IPS-18c (cell line): ENCODE measurements around the gene SNX27.
A peak's percentile ranks its signal among the peaks of the same experiment; 100 is the strongest.

Experiments used
- H3K4me3 ChIP-seq: 2 replicates; pipeline ENCODE4 v1.7.0; 2013; ENCODE audit warnings: low read depth, mild to moderate bottlenecking, low read length, moderate library complexity; ENCODE audit not compliant: insufficient read depth
- H3K9me3 ChIP-seq: one replicate; pipeline ENCODE4 v1.6.1; 2013; ENCODE audit warnings: mild to moderate bottlenecking, low read length, moderate library complexity; ENCODE audit not compliant: control insufficient read depth, insufficient read depth

Gene SNX27

GRCh38 chr1:151710187-151710840, 98.5 kb downstream of the SNX27 start:
- Histone ChIP-seq H3K9me3 (no peaks in the 10 kb centered on the region), H3K4me3 (no peak overlapping the region)

DNA sequence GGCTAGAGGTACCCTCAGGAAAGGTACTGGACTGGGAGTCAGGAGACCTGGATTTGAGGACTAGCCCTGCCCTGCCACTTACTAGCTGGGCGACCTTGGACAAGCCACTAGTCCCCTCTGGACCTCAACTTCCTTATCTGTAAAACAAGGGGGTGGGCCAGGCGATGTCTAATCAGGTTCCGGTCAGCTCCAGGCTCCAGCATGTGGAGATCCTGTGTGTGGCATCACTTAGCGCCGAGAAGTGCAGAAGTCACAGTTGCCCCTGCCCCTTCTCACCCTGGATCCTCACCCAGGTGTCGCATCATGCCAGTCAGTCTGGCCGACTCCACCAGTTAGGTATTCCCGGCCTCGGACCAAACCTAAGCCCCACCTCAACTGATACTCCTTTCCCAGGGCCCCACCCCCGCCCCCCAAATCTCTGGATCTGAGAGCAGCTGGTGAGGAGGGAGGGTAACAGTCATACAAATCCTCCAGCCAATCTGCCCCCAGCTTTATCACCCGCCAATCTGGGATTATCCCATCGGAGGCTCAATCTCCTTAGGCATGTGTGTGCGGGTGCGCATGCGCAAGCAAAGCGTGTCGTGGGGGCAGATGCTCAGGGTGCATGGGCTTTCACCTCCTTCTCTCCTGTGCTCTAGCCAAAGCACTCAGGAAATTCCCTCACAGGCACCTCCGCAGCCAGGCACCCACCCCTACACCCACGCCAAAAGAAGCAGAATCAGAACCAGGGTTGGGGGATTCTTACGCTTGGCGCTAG, 99.4 kb downstream of the SNX27 start:
- Histone ChIP-seq H3K9me3 (no peaks in the 10 kb centered on the region), H3K4me3 (no peak overlapping the region)

- Histone ChIP-seq H3K9me3 (no peaks in the 10 kb centered on the region), H3K4me3 (no peak overlapping the region)
Measured at GRCh38 chr1:151711951-151712350, 100.1 kb downstream of the SNX27 start.

- Histone ChIP-seq H3K4me3 (no peak overlapping the region), H3K9me3 (no peaks in the 10 kb centered on the region)
Measured at GRCh38 chr1:151713044-151713443, 101.2 kb downstream of the SNX27 start.

DNA sequence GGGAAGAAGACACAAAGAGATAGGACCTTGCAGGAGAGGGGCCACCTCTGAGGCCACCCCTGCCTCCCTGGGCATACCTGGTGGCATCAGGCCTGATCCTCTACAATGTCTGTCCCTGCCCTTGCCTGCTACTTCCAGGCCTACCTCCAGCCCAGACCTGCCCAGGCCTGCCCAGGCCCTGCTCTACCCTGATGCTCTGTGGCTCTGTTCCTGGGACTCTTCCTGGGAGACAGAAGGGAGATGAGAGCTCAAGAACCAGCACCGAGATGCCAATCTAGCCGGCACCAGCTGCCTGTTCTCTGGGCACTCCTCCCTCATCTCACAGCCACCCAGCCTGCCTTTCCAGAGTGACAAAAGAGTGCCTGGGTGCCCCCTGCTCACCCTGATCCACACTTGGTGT, 102.0 kb downstream of the SNX27 start:
- H3K9me3 ChIP-seq = no peaks in the 10 kb centered on the region

DNA sequence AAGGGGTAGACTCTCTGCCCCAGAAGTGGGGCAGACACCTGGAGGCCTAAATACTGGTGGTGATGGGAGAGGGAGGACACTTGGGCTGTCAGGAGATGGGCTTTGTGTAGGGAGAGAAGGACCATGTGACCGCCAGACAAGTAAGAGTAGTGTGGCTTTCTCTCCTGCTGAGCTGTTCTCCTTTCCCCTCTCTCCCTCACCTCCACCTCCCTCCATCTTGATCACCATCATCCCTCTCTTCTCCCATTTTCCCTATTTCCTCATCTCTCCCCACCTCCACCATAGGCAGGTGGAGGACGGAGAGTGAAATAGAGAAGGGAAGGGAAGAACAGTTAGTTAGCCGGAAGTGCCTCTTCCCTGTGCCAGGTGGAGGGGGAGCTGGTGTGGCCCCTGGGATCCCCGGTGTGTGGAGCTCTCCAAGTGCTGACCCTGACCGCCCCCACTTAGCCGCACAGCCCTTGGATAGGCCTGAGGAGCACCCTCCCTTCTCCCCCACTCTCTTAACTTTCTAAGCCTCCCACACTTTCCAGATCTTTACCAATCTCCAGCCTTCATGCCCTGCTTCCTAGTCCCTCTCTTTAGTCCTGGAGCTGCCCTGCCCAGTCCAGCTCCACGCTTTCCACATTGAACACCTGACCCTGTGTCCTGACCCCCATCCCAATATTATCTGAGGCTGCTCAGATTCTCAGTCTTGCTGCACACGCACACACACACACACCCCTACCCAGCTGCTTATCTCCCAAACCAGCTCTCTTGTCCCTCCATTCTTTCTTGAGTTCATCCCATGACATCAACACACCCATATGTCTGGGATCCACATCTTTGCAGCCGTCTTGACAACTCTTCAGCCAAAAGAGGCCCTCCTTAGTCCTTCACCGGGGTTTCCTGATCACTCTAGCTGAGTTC, 103.2 kb downstream of the SNX27 start:
- Histone ChIP-seq H3K9me3 (no peaks in the 10 kb centered on the region), H3K4me3 (no peak overlapping the region)

More for the DNA sequence above, 102.0 kb downstream of the SNX27 start:
- H3K4me3 ChIP-seq = no peak overlapping the region

- Histone ChIP-seq H3K9me3 (no peaks in the 10 kb centered on the region), H3K4me3 (peak overlapping the region; percentile 56)
Measured at GRCh38 chr1:151715726-151716404, 104.0 kb downstream of the SNX27 start.

DNA sequence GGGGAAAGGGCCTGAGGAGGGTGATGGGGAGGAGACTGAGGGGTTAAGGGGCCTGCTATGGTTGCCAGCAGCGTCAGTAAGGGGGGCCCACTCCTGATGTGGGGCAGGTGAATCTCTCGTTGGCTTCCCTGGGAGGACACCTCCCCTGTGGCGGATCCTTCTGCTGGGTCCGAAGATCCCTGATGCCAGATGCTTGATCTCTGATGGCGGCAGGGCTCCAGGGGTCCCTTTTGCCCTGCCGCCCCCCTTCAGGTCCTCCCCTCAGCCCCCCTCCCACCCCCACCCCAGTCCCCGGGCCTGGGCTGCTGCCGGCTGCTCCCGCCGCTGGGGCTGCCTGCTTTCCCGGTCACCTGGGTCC, 104.5 kb downstream of the SNX27 start:
- Histone ChIP-seq H3K9me3 (no peaks in the 10 kb centered on the region), H3K4me3 (peak overlapping the region; percentile 56)

DNA sequence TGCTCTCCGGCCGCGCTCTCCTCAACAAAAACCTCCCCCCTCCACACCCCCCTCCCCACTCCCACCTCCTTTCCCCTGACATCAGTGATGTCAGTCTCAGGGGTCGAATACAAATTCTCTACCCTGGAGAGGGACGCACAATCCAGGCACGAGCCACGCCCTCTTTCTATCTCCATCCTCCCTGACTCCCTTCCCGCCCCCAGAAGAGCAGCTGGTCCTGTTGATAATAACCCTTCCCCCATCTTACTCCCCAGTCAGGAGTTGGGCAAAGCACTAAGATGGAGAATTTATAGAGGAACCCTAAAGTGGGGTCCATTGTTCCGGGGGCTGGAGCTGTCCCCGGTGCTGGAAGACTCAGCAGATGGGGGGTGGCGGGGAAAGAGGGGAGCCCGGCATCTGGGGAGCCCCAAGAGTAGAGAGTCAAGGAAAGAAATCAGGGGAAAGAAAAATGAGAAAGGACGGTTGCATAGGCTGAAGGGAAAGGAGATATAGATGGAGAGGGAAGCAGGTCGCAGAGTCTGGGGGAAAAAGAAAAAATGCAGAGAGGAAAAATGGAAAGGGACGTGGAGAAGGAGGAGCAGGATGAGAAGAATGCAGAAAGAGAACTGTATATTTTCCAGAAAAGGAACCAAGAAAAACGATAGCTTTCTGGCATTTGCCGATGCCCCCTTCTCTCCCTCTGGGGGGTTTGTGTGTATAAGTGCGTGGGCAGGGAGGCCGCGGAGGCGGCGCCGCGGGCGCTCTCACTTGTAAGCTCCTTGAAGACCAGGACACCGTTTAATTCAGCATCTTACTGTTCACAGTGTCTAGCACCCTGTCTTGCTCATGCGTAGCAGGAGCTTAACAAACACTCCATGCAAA, 105.2 kb downstream of the SNX27 start, which contains the start of gene CELF3:
Gene CELF3 (minus strand): TSS at position 33 of the 861 bp plus-strand sequence. CDS start 783 bp downstream, outside the sequence.
- H3K4me3 ChIP-seq = peak within 1 kb of the TSS; percentile 56

DNA sequence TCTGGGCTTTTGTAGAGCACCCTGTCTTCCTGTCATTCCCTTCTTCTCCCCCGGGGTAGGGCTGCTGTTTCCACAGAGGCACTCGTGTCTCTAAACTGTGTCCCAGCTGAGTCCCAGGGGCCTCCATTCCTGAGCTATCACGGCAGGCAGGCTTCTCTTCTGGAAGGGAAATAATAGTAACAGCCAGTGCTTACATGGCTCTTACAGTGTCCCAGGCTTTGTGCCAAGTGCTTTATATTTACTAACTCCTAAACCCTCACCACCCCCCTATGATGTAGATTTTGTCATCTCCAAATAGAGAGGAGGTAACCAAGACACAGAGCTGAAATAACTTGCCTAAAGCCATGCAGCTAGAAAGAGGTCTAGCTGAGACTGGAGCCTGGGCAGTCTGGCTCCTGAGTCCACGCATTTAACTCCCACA, 106.2 kb downstream of the SNX27 start:
- Histone ChIP-seq H3K9me3 (no peaks in the 10 kb centered on the region), H3K4me3 (no peak overlapping the region)

More for the DNA sequence above, 105.2 kb downstream of the SNX27 start, which contains the start of gene CELF3:
- H3K9me3 ChIP-seq = no peaks in the 10 kb centered on the region

DNA sequence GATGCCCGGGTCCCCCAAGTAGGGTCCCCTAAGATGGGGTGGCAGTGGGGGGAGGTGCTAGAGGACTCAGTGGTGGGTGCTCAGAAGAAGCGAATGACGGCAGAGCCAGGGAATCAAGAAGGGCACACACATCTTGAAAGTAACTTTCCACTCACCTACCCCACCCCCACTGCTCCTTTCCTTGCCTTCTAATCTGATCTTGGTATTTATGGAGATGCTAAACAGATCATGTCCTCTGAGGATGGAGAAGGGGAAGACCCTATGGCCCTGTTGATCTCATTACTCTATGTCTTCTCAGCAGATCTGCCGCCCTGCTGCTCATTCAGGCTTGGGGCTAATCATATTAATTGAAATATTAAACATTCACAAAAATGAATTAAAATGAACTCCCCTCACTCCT, 106.8 kb downstream of the SNX27 start:
- Histone ChIP-seq H3K9me3 (no peaks in the 10 kb centered on the region), H3K4me3 (no peak overlapping the region)

GRCh38 chr1:151720125-151720524, 108.3 kb downstream of the SNX27 start:
- no peak overlapping the region for H3K4me3 ChIP-seq
- H3K9me3 ChIP-seq = no peaks in the 10 kb centered on the region

- H3K4me3 ChIP-seq = no peak overlapping the region
- H3K9me3 ChIP-seq = no peaks in the 10 kb centered on the region
Measured at GRCh38 chr1:151720554-151720953, 108.7 kb downstream of the SNX27 start.

DNA sequence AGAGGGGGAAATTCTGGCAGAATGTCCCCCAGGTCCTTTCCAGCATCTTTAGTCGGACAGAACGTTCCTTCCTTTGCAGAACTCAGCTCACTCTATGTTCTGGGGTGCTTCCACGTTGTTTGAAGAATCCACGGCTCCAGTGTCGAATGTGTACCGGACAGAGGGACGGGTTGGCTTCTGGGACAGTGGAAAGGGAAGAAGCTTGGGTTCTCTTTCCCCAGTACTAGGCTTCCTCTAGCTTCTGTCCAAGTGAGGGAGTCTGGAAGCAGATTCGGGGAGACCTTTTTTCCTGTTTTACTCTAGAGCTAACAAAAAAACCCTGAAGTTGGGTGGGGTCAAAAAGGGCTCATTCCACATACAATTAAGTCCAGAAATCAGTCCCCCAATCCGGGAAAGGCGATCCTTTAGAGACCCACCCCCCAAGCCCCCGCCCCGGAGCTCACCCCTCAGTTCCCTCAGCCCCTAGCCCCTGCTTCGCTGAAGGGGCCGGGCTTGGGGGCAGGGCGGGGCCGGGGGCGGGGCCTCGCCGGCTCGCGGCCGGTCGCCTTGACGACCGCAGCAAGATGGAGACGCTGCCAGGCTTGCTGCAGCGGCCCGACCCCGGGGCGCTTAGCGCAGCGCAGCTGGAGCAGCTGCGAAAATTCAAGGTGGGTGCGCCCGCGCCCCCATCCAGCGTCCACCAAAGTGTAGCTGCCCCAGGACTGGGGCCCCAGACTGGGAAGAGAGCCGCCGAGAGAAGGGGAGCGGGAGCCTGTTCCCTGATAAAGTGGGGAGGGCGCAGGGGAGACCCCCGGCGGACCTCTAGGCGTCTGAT, 109.3 kb downstream of the SNX27 start, which contains the start of gene RIIAD1:
Gene RIIAD1 (plus strand): TSS at position 549 of the 814 bp plus-strand sequence. CDS start 15 bp downstream, at position 564.
- no peaks in the 10 kb centered on the region for H3K9me3 ChIP-seq
- peak within 1 kb of the TSS; percentile 70 for H3K4me3 ChIP-seq

DNA sequence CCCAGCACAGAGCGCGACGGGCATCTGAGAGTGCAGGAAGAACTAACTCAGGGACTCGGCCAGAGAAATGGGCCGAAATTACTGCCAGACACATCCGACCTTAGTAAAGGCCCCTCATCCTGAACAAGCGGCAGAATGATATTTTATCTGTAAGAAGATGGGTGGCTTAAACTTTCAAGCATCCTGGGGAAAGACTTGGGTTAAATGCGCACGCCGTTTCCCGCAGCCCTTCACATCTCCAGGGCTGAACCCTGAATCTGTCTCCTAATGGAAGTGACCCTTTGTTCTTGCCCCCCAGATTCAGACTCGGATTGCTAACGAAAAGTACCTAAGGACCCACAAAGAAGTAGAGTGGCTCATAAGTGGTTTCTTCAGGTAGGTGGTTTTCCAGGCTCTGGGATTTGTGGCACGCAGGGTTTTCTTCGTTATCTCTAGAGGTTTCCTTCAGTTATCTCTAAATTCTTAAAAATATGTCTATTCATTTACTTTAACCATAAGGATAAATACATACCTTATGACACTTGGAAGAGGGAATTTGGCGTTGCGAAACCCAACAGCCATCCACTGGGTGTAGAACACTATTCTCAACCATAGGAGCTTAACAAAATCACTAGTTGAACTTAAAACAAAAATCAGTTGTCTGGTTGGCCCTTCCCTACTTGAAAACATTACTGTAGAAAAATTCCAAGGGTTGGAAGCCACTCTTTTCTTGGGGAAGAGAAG, 110.1 kb downstream of the SNX27 start:
- Histone ChIP-seq H3K9me3 (no peaks in the 10 kb centered on the region), H3K4me3 (peak overlapping the region; percentile 70)
